GM18505 (cell line): Measurements from ENCODE around the gene HHAT.

Experiments used
- ATAC-seq: cut with Tn5 transposase; IDR thresholded peaks from one replicate; pipeline ENCODE4 v1.9.1; 2021; ENCODE audit not compliant: unreplicated experiment
- POLR2A ChIP-seq: IDR thresholded peaks from 4 replicates; pipeline ENCODE4 v1.6.1; 2011; ENCODE audit warnings: borderline replicate concordance; ENCODE audit not compliant: insufficient read depth, insufficient read length; ENCODE audit errors: extremely low read depth

HHAT gene

DNA sequence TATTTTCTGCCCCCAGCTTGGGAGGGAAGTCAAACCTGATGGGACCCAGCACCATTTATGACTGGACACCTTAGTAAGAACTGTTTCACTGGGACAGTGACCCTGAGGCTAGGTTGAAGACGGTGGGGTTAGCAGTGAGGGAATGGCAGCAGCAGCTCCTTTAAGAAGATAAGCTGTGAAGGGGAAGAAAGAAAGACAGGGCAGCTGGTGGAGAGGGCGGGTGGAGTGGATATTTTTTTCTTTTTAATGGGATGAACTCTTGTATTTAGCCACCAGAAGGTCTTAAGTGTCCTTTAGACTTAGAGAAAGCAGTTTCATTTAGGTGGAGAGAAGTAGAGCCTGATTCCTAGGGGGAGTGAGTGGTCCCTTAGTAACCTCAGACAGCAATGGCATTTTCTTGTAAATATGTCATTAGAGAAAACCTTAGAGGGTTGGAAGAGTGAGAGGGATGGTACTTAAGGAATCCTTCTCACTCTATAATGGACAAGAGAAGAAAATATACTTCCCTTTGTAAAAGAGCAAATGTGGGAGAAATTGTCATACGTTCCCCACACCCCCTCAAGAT lies 187.5 kb downstream of the HHAT start:
- no peak for TF ChIP-seq POLR2A
- no peak for ATAC-seq

DNA sequence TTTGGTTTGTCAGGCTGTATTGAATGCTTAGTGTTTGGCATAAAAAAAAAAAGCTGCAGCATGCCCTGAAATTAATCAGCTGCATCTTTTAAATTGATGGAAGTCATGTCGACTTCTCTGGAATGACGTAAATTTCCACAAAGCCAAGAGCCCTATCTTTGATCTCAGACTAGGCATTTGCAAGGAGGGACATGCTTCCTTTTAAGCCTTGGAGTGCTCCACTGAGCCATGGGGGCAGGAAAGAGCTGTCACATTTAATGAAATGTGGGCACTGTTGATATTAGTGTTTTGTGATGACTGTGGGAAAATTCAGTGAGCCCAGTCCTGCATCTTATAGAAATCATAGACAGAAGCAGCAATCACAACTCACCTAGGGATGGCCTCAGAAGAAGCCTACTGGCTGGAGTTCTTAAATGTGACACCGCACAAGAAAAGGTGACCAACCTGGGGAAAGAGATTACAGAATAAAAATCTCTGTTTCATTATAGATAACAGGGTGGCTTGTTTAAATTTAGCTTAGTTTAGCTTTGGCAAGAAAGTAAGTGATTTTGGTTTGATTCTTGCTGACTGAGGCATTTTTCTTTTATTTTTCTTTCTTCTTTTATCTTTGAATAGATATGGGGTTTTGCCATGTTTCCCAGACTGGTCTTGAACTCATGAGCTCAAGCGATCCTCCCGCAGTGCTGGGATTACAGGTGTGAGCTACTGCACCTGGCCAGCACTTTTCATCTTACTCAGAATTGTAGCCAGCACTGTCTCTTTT lies 188.2 kb downstream of the HHAT start:
- no peak for ATAC-seq
- no peak for TF ChIP-seq POLR2A

DNA sequence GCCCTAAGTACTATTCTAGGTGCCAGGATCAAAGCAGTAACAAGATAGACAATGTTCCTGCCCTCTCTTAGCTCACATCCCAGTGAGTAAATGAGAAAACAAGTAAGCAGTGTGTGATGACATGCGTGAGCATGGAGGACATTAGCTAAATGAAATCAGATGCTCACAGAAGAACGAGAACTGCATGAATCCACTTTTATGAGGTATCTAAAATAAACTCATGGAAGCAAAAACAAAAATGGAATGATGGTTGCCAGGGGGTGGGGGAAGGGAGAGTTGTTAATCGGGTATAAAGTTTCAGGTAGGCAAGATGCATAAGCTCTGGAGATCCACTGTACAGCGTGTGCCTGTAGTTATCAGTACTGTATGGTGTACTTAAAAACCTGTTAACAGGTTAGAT lies 195.1 kb downstream of the HHAT start:
- TF ChIP-seq POLR2A: no peak
- no peak for ATAC-seq

DNA sequence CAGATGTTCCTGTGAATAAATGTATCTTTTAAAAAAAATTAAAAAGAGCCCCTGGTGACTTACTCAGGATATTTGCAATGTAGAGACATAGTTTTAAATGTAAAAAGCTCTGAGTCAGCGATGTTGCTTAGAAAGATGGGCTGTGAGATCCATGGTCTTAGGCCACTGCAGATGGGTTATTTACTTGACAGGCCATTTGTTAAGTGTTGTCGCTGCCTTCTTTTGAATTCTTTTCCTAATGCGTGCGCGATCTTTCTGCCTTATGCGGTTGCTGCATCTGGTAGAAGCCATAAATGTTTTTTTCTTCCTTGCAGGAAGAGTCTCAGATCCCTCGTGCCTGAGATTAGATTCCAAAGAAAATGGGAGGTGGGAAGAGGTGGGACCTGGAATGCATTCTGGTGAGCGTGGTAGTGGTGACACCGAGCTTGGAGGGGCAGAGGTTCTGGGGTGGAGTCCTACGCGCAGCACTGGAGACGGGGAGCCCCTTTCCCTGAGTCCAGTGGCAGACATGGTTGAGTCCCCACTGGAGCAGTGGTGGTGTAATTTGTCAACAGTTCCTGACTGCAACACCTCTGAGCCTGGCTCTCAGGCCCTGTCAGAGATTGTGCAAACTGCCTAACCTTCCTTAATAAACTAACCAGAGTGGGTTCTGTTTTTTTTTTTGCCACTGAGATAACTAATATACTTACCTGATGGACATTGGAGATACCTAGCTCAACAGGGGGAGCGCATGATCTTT lies 197.2 kb downstream of the HHAT start:
- no peak for ATAC-seq
- no peak for TF ChIP-seq POLR2A

DNA sequence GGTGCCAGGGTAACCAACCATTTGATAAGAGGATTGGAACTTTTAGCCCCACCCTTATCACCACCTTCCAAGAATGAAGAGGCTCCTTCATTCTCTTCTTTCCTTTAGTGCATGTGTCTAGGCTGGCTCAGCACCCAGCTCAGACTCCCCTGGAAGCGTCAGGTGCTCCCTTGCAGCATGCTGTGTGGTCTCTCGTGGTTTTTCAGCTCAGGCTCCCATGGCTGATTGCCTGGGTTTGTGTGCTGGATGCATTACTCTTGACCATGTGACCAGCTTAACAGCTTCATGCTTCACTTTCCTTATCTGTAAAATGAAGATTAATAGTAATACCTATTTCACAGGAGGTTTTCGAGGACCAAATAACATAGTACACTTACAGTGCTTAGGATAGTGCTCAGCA lies 198.4 kb downstream of the HHAT start:
- TF ChIP-seq POLR2A: no peak
- no peak for ATAC-seq

DNA sequence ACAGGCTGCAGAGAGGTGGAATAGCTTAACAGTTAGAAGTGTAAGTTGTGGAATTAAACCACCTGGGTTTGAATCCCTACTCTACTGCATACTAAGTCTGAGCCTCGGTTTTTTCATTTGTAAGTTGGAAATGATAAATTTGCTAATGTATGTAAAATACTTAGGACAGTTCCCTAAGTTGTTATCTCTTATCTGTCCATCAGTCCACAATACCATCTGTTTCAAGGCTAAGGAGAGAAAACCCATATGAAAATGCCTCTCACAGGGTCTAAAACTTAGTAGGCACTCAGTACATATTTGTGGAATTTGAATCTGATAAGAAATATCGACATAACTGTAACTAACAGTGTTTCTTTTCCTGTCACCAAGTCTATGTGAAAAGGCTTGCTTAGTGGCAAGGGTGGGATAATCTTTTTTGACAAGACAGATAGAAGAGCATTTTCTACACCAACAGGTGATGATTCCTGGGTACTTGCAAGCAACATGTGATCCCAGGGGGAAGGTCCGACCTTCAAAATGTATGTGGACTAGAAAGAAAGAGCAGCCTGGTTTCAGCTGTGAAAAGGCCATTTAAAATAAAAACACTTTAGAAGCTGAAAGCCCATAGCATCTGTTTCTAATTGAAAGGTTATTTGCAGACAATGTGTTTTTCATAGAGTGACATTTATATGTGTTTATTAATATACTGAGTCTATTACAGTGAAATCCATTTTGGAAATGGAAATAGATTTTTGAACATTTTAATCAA lies 202.9 kb downstream of the HHAT start:
- no peak for TF ChIP-seq POLR2A
- ATAC-seq: no peak

DNA sequence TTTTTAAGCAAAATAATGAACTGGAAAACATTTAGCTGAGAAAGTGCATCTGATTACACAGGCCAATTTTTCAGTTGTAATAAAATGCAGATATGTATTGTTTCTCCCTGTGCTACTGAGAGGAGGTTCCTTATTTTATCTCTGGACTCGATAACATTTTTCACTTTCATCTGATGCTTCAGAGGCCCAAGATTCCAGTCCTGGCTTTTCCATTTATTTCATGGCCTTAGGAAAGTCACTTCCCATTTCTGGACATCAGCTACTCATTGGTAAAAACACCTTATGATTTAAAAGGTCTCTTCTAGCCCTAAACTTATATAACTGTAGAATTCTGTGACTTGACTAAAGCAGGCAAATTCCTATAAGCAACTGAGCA lies 203.5 kb downstream of the HHAT start:
- ATAC-seq: no peak
- no peak for TF ChIP-seq POLR2A

DNA sequence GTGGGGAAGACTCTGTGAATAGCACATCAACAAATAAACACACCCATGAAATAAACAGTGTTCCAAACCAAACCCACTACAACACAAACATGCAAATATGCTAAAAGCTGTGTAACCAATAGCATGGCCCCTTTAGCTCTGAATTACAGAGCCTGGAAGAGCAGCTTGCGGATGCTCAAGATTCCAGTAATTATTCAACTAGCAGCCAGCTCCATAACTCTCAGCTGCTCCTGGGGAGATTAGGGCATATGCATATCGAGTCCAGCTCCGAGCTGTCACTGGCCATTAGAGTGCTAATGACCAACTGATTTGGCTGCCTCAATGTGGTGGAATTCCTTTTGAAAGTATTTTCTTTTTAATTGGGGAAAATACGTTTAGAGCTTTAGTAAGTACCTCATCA lies 207.1 kb downstream of the HHAT start:
- no peak for ATAC-seq
- TF ChIP-seq POLR2A: no peak

DNA sequence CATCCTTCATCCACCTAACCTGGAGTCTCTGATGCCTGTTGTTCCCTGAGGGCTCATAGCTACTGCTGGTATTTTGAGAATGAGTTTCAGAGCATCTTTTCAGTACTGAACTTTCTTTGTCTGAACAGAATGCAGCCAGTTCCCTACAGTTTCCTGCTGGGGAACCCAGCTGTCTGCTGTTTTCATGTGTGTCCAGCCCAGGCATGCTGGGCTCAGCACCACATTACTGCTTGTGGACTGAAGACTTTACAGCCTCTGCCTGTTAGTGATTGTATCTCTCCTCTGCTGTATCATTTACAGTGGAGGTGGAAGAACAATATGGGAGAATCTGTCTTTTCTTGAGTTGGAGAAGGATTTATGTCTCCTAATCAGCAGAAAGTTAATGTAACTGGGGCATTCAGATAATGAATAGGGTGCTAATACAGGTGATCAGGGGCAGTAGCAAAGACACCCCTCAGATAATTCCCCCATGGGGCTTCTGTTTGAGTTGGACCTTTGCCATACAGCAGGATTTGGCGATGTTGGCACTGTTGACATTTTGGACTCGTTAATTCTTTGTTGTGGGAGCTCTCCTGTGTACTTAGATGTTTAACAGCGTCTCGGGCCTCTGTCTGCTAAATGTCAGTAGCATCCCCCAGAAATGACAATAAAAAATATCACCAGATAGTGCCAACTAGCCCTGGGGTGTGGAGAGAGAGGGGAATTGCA lies 207.7 kb downstream of the HHAT start:
- no peak for ATAC-seq
- no peak for TF ChIP-seq POLR2A

DNA sequence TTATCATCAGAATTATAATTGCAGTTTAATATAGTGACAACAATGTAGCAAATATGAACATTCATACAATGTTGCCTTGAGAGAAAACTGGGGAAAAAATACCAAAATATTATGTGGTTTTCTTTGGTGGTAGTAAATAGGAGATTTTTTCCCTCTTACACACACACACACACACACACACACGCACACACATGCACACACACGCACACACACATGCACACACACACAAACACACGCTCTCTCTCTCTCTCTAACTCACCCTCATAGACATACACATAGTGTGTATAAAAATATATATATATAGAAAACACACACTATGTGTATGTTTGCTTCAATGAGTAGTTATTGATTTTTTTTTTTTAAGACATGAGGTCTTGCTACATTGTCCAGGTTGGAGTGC lies 211.6 kb downstream of the HHAT start:
- TF ChIP-seq POLR2A: no peak
- no peak for ATAC-seq

DNA sequence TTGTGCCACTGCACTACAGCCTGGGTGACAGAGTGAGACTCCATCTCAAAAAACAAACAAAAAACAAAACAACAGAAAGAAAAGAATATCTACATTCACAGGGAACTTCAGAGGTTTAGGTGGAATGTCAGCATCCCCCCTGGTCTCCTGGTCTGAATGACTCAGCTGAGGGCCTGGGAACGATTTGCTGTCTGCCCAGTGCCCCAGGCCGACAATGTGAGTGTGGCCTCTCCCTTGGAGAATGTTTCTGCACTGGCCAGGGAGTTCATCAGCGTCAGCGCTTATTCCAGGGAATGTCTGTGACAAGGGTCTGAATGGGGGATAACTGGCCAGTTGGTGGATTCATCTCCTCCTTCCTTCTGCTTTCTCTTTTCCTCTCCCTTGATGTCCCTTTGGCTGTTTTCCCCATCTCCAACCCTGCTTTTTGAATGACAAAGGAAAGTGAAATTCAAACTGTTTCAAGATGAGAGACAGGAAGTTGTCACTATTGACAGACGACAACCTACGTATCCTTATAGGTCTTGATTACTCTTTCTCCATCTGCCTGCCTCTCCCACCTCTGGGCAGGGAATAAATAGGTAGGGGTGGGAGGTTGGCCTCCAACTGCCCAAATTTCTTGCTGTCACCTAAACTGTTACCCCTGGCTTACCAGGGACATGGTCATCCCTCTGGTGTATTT lies 213.1 kb downstream of the HHAT start:
- no peak for TF ChIP-seq POLR2A
- ATAC-seq: no peak

DNA sequence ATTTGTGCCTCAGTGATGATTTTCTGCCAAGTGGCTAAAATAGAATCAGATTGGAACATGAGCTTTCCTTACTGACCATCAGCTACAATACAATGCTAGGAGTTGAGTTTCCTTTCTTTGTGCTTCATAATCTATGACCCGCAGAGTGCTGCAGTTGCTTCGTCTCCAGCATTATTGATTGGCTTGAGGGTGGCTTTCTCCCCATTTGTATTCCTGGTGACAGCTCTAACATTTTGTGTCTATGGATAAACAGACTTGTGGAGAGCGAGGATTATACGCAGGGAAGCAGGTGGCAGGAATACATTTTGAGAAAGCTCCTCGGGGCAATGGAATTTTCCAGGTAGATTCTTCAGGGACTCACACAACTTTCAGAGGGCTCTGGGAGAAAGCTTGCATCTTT lies 223.2 kb downstream of the HHAT start:
- no peak for TF ChIP-seq POLR2A
- no peak for ATAC-seq
